GM18498 (cell line): Measurements from ENCODE around the gene TRNAU1AP.
"Not testable (repeated sequence)": the region's sequence is repeated elsewhere in the genome, so short reads cannot be mapped to it uniquely, and the experiment has no call there.

ENCODE experiments used
- ATAC-seq: cut with Tn5 transposase; IDR thresholded peaks from one replicate; pipeline ENCODE4 v1.9.1; 2021; ENCODE audit warnings: mild to moderate bottlenecking, moderate library complexity; ENCODE audit not compliant: unreplicated experiment

Gene TRNAU1AP

DNA sequence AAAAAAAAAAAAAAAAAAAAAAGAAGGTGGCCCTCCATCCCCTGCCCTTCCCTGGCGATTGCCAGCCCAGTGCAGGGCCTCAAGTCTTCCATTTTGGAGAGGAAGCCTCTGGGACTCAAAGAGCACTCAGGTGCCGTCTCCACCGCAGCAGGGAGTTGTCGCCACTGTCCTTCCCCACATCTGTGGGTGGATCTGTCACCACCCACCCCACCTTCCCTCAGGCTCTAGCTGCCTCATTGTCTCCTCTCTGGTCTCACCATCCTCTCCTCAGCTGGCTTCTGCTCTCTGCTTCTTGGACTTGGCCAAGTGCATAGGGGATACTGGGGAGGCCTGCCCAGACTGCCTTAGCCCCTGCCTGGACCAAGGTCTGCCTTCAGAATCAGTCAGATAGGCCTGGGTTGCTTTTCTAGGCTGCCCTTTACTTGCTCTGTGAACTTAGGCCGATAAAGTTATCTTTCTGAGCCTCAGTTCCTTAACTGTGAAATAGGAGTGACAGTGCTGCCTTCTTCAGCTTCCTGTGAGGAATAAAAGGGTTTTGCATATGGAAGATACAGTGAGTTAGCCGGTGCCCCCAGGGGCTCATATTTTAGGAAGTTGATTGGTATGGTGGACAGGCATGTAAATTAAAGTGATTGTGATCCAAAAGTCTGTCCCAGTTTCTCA, 31.3 kb upstream of the TRNAU1AP start:
- no peak for ATAC-seq

DNA sequence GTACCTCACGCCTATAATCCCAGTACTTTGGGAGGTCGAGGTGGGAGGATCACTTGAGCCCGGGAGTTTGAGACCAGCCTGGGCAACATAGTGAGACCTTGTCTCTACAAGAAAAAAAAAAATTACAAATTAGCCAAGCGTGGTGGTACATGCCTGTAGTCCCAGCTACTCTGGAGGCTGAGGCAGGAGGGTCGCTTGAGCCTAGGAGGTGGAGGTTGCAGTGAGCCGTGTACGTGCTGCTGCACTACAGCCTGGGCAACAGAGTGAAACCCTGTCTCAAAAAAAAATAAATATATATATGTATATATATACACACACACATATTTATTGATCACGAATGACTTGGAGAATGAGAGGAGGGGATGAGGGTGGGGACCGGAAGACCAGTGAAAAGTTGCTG, 30.3 kb upstream of the TRNAU1AP start:
- not testable (repeated sequence) for ATAC-seq

DNA sequence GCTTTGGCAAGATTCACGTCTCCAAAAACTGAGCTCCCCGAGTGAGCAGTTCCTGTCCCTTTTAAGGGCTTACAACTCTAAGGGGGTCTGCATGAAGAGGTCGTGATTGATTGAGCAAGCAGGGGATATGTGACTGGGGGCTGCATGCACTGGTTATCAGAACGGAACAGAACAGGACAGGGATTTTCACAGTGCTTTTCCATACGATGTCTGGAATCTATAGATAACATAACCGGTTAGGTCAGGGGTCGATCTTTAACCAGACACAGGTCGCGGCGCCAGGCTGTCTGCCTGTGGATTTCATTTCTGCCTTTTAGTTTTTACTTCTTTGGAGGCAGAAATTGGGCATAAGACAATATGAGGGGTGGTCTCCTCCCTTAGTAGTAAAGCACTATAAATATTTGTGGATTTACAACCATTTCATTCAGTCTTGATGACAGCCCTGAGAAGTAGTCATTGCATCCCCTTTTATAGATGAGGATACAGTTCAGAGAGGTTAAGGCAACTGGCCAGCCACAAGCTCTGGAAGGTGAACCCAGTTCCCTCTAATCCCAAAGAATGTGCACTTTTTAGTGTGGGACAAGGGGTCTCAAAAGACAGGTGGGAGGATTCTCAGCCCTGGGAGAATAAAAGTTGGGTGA, 27.8 kb upstream of the TRNAU1AP start:
- not testable (repeated sequence) for ATAC-seq

DNA sequence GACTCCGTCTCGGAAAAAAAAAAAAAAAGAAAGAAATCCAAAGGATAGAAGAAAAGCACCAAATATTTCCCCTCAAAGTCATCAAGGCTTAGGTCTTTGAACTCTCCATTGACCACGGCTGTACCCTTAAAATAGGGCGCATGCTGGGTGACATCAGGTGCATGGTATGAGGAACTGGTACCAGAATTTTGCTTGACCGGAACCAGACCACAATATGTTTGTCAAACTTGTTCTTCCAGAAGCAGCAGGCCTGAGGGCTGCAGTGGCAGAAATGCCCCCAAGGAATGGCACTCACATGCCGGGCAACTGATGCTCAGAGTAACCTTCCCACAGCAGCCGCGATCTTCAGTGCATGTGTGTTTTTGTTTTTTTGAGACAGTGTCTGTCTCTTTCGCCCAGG, 26.0 kb upstream of the TRNAU1AP start:
- ATAC-seq = no peak

DNA sequence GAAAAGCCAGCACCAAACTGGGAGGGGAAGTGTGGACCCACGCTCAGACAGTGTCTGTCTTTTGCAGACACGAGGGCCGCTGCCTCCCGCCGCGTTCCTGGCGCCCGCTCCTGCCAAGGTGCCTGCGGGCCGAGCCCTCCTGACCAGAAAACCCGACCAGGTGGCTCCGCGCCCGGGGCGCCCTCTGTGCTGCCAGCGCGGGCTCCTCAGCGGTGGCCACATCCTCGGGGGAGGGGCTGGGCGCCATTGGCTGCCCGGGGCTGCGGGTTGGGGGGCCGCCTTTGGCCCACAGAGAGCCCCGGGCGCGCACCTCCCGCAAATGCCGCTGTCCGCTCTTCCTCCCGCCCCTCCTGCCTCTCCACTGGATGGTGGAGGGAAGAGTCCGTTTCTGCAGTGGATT, 22.4 kb upstream of the TRNAU1AP start:
- no peak for ATAC-seq

DNA sequence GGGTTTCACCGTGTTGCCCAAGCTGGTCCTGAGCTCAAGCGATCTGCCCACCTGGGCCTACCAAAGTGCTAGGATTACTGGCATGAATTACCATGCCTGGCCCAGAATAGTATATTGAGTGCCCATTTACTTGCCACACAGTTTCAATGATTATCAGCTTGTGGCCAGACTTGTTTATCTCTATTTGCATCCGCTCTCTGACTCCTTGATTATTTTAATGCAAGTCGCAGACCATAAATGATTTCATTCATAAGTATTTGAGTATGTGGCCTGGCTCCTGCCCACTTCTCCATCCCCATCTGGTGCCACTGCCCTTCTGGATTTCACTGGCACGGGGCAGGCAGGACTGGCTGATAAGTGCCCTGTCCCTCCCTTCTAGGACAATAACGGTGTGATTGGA, 18.2 kb upstream of the TRNAU1AP start:
- ATAC-seq = no peak

DNA sequence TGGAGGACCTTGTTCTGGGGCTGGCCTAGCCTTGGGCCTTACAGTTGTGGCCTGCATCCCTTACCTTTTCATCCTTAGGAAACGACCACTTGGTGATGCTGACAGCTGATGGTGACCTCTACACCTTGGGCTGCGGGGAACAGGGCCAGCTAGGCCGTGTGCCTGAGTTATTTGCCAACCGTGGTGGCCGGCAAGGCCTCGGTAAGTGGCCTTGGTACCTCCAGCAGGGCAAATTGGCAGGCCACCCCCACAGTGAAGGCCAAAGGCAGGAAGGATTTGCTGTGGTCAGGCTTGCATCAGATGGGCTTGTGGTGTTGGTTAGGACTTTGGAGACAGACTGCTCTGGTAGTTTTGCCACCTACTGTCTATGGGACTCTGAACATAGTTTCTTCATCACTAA, 17.7 kb upstream of the TRNAU1AP start:
- ATAC-seq = no peak

DNA sequence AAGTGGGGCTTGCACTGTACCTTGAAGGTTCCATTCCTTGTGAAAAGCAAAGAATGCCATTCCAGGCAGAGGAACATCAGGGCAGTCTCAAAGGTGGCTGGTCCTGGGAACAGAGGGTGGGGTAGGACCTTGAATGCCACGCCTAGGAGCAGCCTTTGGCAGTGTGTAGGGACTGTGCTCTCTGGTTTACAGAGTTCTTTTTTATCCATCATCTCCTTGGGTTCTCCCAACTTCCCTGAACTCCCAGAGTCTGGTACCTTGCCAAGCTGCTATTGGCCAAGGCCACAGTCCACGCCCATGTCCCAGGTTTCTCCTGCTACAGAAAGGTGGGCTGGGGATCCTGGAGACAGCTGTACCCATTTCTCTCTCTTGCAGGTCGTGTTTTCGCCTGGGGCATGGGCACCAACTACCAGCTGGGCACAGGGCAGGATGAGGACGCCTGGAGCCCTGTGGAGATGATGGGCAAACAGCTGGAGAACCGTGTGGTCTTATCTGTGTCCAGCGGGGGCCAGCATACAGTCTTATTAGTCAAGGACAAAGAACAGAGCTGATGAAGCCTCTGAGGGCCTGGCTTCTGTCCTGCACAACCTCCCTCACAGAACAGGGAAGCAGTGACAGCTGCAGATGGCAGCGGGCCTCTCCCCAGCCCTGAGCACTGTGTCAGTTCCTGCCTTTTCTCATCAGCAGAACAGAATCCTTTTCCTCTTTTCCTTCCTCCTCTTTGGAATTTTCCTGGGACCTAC, 15.3 kb upstream of the TRNAU1AP start:
- no peak for ATAC-seq

DNA sequence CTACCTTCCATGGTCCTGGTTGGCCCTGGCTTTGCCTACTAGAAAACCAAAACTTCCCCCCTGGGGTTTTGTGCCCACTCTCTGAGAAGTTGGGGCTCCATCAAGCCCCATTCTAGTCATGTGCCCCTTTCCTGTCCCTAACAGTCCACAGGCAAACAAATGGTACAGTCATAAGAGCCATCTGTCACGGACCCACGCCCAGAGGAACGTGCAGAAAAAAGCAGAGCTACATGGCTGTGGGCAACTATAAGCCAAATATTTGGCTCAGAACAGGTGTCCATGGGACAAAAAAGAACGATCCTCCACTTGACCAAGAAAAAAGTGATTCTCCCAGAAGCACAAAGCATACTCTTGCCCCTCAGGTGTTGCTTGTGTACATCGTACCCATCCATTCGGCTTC, 14.6 kb upstream of the TRNAU1AP start:
- no peak for ATAC-seq

DNA sequence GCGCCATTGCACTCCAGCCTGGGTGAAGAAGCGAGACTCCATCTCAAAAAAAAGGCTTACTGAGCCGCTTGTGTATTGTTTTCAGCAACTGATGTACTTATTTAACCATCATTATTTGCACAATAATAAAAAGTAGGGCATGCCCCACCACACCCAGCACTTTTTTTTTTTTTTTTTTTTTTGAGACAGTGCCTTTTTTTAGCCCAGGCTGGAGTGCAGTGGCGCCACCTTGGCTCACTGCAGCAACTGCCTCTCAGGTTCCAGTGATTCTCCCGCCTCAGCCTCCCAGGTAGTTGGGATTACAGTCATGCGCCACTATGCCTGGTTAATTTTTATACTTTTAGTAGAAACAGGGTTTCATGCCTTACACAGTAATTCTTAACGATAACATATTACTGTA, 12.2 kb upstream of the TRNAU1AP start:
- ATAC-seq = no peak

DNA sequence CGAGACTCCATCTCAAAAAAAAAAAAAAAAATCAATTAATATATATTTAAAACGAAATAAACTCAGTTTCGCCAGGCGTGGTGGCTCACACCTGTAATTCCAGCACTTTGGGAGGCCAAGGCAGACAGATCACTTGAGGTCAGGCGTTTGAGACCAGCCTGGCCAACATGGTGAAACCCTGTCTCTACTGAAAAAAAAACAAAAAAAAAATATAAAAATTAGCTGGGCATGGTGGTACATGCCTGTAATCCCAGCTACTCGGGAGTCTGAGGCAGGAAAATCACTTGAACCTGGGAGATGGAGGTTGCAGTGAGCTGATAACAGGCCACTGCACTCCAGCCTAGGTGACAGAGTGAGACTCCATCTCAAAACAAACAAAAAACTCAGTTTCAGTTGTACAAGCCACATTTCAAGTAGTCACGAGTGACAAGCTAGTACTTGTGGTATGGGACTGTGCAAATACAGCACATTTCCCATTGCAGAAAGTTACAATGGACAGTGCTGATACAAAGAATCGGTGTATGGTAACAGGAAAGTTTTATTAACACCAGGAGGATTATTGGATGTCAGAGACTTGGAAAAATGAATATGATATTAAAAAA, 11.4 kb upstream of the TRNAU1AP start:
- not testable (repeated sequence) for ATAC-seq

DNA sequence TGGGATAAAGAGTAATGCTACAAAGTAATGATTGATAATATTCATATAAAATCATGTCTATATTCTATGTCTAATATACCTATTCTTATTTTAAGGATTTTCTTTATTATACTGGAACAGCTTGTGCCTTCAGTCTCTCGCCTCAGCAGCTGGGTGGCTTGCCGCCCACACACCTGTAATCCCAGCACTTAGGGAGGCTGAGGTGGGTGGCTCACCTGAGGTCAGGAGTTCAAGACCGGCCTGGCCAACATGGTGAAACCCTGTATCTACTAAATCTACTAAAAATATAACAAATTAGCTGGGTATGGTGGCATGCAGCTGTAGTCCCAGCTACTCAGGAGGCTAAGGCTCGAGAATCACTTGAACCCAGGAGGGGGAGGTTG, 7.6 kb upstream of the TRNAU1AP start:
- ATAC-seq = no peak

DNA sequence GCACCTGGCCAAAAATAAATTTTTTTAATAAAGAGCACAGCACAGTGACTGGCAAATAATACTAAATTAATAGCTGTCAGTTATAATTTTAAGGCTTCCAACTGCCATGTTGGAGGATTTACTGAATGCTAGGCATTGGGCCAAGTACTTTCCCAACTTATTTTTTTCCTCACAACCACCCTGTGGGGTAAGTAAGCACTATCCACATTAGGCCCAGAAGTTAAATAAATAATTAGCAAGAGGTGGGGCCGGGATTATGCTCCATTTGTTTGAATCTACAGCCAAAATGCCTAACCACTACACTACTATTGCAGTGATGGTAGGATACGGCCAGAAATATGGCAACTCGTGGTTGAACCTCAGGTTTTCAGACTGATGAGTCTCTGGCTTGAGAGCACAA, 4.6 kb upstream of the TRNAU1AP start:
- ATAC-seq = no peak

DNA sequence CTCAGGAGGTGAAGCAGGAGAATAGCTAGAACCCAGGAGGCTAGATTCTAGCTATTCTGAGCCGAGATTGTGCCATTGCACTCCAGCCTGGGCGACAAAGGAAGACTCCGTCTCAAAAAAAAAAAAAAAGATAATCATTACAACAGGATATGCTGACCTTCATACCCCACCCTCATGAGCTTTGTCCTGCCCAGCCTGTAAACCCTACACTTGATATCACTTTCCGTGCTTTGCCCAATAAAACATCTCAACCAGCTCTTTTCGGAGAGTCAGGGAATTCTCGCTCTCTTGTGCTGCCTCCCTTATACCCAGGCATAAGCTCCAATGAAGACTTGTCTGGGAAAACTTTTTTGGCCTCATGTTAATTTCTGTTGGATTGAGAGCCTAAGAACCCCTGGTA, 1.5 kb upstream of the TRNAU1AP start:
- no peak for ATAC-seq

DNA sequence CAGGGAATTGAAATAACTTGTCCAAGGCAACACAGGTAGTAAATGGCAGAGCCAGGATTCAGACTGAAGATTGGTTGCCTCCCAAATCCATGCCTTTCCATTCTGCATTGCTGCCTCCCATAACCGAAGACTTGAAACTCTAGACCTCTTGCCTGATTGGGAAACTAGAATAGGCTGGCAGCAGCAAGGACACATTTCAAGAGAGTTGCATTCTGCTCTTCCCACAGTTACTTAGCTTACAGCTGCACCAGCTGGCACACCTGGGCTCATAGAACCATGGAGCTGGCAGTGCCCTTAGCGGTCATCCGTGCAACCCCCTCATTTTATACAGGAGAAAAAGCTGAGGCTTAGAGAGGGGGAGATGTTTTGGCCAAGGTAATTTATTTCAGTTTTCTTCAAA, 8.0 kb downstream of the TRNAU1AP start:
- no peak for ATAC-seq

DNA sequence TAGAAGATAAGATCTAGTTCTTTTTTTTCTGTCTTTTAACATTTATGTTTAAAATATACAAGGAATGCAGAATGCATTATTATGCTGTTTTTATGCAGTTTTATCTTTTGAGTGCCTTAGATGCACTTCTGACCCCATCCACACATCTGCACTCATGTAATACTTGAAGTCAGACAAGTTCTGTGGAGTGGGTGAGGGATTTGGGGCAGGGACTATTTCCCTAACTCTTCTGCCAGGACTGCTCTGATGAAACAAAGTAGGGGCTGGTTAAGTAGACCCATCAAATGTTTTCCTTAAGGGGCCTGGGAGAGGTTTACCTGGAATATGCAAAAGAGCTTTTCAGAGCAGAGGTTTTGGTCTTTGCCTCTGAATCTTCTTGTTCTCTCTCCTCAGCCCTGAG, 11.4 kb downstream of the TRNAU1AP start:
- ATAC-seq = no peak

DNA sequence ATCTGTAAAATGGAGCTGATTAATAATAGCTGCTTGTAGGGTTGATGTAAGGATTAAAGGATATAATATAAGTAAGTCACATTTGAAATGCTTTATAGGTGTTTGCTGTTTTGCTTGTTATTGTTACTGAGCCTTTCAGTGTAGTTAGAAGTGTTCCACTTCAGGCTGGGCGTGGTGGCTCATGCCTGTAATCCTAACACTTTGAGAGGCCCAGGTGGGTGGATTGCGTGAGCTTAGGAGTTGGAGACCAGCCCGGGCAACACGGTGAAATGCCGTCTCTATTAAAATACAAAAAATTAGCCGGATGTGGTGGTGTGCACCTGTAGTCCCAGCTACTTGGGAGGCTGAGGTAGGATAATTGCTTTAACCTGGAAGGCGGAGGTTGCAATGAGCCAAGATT, 12.2 kb downstream of the TRNAU1AP start:
- no peak for ATAC-seq

DNA sequence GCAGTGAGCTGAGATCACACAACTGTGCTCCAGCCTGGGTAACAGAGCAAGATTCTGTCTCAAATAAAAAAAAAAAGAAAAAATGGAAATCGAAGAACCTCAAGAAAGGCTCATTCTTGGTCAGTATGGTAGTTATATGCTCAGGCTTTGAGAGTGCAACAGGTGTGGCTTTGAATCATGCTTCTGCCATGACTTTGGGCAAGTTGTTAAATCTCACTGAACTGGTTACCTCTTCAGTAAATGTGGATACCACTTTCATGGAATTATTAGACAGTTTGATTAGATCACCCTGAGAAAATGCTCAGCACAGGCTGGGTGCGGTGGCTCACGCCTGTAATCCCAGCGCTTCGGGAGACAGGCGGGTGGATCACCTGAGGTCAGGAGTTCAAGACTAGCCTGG, 12.8 kb downstream of the TRNAU1AP start:
- ATAC-seq = no peak

DNA sequence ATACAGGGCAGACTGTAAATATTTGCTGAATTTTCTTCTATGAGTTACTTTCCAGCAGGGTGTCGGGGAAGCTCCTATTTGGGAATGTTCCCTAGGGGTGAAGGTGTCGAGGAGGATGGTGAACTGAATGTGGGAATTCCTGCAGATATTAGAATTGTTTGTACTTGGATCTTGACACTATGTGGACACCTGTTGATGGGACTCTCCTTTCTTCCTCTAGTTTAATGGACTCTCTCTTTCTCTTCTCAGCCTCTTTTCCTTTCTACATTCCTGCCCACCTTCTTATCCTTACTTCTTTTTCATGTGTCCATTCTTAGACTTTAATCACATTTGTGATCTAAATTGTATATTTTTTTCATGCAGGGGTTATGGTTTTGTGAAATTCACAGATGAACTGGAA, 14.0 kb downstream of the TRNAU1AP start:
- no peak for ATAC-seq

DNA sequence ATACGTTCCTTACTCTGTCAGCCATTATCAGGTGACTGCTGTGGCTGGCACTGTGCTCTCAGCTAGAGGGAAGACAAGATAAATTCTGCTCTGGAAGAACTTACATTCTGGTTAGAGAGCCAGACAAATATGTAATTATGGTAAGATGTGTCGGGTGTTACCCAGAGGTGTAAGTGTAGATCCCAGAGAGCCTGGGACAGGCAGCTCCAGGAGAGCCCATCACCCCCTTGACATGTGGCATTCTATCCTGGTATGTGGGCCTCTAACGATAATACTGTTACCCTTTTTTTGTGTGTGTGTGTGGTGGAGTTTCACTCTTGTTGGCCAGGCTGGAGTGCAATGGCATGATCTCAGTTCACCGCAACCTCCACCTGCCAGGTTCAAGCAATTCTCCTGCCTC, 19.0 kb downstream of the TRNAU1AP start:
- ATAC-seq = no peak

DNA sequence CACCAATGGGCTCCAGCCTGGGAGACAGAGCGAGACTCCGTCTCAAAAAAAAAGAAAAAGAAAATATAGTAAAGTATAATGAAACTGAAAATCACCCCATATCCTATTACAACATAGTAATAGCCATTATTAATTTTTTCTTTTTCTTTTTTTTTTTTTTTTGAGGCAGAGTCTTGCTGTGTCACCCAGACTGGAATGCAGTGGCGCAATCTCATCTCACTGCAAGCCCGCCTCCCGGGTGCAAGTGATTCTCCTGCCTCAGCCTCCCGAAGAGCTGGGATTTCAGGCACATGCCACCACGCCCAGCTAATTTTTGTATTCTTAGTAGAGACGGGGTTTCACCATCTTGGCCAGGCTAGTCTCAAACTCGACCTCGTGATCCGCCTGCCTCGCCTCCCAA, 20.0 kb downstream of the TRNAU1AP start:
- ATAC-seq = not testable (repeated sequence)

DNA sequence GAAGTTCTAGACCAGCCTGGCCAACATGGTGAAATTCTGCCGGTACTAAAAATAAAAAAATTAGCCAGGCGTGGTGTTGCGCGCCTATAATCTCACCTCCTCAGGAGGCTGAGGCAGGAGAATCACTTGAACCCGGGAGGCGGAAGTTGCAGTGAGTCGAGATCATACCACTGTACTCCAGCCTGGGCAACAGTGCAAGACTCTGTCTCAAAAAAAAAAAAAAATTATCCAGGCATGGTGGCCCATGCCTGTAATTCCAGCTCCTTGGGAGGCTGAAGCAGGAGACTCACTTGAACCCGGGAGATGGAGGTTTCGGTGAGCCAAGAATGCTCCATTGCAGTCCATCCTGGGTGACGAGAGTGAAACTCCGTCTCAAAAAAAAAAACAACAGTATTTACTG, 20.7 kb downstream of the TRNAU1AP start:
- no peak for ATAC-seq
